ENCODE measurements around the gene FUT6.

FUT6 gene

DNA sequence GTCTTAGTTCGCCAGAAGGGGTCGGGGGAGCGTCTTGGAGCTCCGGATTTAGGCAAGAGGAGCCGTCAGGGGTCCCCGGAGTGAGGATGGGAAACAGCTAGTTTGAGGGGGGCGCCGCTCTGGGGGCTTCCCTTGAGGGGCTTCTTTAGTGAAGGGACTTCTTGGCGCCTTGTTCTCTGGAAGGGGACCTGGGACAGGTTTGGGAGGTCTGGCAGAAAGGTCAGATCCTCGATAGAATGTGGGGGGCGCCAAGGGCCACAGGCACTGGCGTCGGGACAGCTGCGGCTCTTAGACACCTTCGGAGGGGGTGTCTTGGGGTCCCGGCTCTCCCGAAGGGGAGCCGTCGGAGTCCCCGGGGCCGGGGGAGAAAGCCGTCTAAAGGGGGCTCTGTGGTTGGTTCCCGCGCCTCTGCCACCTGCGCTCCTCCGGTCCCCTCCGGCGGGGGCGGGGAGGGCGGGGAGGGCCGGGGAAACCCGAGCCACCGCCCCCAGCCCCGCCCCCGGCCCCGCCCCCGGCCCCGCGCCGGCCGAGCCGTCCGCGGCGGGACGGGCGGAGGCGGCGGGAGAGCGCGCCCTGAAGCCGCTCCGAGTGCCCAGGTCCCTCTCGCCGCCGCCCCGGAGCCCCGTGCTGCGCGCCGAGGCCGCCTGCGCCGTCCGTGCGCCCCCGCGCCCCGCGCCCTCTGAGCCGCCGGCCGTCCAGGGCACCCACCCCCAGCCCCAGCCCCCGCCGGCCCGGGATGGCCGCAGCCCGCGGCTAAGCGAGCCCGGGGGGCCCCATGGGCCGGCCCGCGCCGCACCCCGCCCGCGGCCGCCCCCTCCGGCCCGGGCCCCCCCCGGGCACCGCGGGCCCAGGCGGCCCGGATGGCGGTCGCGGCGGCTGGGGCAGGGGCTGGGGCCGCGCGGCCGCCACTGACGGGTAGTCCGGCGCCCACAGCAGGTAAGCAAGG is 34.7 kb downstream of the FUT6 start, which contains the start of gene NRTN:
Gene NRTN, plus strand, starts transcription at position 552 of the 946 bp plus-strand sequence. CDS start 19,099 bp downstream, outside the sequence.
- no peak for DNase-seq

DNA sequence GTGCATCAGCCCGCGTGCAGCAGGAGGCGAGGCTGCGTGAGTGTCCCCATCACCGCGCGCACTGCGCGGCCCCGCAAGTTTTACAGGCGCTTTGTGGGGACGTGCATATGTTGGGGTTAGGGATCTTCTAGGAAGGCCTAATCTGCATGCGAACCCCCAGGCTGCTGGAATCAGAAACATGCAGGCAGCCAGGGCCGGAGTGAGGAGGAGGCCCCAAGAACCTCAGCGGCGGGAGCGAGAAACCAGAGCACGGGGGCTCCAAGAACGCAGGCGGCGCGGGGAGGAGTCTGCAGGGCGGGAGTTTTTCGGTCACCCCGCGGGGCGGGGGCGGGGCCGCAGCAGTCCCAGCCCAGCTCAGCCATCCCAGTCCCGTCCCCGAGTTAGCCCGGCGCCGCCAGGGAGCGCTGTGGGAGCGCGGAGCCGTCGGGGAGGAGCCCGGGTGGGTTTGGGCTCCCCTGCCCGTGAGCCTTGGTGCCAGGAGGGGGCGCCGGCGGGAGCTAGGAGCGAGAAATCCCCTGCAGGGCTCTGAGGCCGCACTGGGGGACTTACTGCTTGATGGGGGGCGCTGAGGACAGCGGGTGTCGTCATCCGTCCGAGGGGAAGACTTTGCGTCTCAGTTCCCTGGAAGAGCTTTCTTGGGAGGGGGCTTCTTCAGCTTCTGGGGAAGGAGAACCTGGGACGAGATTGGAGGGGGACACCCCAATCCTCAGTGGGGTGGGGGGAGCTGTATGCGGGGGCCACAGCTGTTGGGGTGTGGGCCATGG is 35.6 kb downstream of the FUT6 start:
- peak; percentile 91 for DNase-seq

DNA sequence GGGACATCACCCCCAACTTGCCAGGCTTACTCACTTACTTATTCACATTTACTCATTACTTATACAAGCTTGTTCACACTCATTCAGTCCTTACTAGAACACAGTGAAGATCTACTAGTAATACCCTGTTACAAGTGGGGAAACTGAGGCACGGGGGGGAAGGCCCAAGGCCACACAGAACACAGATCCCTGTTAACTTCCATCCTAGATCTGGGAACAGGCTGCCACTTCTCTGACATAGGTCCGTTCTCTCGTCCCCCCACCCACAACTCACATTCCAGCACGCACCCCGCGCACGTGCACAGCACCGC is 36.1 kb downstream of the FUT6 start:
- DNase-seq, result no peak

GRCh38 chr19:5801796-5802619 is 37.5 kb downstream of the FUT6 start:
- DNase-seq, result no peak

- DNase-seq, result no peak
Measured at GRCh38 chr19:5800361-5801270, 38.9 kb downstream of the FUT6 start.

DNA sequence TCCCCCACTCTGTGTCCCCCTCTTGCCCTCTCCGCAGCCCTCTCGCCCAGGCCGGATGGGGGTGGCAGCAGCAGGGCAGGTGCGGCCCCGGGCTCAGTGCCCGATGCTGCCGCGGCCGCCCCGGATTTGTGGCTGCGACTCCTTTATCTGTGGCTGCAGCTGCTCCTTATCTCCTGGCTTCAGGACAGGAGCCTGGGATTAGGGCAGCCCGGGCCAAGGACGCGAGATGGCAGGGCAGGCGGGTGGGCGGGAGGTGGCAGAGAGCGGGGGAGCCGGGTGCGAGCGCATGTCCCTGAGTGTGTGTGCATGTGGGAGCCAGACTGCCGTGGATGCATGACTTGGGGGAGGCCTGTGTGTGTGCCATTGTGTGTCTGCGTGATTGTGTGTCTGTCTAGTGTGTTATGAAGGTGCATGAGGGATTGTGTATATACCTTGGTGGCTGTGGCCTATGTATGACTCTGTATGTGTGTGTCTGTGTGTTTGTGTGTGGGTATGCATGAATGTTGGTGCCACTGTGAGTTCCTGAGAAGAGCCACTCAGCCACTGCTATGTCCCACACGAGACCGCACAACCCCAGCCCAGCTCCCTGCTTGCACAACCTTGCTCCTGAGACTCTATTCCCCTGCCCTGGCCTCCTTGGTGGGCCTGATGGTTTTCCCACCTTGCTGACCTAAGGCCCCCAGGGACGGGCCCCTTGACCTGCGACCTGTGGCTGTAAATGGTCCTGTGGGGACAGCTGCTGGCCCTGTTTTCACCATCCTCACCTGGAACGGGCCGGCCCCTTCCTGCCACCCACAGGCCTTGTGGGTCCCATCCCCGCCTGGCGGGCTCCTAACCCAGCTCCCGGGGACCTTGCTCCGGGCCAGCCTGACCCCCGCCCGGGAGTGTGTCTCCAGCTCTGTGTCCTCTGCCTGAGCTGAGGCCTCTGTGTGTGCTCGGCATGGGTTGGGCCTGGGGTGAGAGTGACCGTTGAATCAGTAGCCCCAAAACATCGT is 40.0 kb downstream of the FUT6 start:
- no peak for DNase-seq

GRCh38 chr19:5798244-5798643 is 41.3 kb downstream of the FUT6 start:
- DNase-seq, result no peak

- no peak for DNase-seq
Measured at GRCh38 chr19:5795382-5795919, 44.1 kb downstream of the FUT6 start.

DNA sequence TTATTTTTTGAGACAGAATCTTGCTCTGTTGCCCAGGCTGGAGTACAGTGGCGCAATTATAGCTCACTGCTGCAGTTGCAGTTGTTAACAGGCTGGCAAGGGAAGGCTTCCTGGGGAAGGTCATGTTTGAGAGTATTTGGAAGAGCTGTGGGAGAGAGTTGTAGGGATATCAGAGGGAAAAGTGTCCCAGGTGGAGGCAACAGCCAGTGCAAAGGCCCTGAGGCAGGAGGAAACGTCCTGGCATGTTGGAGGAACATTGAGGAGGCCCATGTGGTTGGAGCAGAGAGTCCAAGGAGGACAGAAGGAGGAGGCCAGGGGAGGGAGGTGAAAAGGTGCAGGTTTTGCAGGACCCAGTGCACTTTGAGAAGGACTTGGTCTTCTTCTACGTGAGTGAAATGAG is 46.3 kb downstream of the FUT6 start:
- DNase-seq, result no peak

GRCh38 chr19:5792224-5792623 is 47.3 kb downstream of the FUT6 start:
- no peak for DNase-seq

DNA sequence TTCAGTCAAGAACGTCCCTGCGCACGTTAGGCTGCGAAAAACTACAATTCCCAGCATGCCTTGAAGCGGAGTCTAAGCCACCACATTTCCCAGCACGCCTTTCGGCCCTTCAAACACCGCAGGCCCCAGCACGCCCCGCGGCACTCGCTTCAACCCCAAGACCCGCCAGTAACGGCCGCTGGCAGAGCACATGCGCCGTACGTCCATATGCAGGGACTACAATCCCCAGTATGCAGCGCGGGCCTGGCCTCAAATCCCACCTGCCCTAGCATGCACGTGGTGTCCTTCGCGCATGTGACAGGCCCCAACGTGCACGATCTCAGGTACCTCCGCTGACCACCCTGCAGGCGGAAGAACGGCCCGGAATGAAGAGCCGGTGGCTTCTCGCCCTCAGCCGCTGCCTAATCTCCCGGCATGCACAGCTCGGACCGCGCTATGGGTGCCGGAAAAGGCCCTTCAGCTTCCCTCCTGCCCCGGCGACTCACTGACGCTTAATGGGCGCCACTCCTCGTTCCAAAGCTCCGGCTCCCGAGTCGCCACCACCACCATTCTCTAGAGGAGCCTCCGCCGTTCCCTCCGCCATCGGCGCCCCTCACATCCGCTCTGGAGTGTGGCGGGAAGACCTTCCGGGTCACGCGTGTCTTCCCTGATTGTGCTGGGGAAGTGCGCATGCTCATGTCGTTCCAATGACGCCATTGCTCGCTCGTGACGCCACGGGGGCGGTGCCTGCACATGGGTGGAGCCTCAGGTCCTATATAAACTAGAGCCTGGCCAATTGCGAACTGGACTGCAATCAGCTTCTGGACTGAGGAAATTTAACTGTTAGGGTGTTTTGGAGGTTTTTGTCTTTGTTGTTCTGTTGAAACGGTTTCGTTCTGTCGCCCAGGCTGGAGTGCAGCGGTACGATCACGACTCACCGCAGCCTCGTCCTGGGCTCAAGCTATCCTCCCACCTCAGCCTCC is 48.7 kb downstream of the FUT6 start, which contains the start of gene DUS3L:
Gene DUS3L, minus strand, starts transcription at position 605 of the 962 bp plus-strand sequence. Its CDS starts 22 bp downstream, at position 583.
- DNase-seq, result peak; percentile 95

DNA sequence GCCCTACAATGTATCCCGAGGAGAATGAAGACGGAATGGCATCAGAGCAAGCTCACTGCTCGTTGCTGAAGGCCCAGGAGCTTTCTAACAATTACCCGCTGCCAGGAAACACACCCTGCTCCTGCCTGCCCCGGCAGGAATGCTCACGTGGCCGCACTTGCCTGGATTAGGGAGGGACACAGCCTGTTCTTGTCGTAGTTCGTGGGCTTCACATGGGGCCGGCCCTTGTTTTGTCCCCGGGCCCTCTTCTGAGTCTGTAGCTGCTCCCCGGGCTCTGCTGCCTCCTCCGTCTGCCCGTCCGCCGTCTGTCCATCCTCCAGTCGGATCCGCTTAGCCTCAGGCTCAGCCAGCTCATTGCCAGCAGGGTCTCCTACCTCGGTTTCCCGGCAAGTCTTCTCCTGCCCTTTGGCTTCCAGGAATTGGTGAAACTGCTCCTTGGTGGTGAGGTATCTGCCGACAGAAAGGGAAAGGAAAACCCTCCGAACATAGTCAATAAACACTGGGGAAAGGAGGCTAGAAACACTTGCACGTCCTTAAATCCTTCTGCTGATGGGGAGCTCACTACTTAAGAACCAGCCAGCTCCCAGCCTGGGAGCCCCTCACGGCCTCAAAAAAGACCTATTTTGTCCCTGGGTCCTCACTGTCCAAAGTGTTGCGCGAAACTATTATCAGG is 49.5 kb downstream of the FUT6 start:
- no peak for DNase-seq

GRCh38 chr19:5789351-5789761 is 50.1 kb downstream of the FUT6 start:
- no peak for DNase-seq

- DNase-seq, result no peak
Measured at GRCh38 chr19:5788422-5788821, 51.1 kb downstream of the FUT6 start.

- no peak for DNase-seq
Measured at GRCh38 chr19:5787409-5788182, 51.9 kb downstream of the FUT6 start.

GRCh38 chr19:5786593-5787408 is 52.7 kb downstream of the FUT6 start:
- DNase-seq, result no peak

GRCh38 chr19:5785423-5785822 is 54.1 kb downstream of the FUT6 start:
- DNase-seq, result no peak

All from NCI-H1048 (cell line).